ENCODE results near the gene INAVA. TPM values are rescaled to one million over a fixed set of nuclear protein-coding genes. Genes with fewer than 3 reads are reported as not detected.

Gene INAVA
- total RNA-seq, 1 donor from 2014 or later = 9.0 TPM

DNA sequence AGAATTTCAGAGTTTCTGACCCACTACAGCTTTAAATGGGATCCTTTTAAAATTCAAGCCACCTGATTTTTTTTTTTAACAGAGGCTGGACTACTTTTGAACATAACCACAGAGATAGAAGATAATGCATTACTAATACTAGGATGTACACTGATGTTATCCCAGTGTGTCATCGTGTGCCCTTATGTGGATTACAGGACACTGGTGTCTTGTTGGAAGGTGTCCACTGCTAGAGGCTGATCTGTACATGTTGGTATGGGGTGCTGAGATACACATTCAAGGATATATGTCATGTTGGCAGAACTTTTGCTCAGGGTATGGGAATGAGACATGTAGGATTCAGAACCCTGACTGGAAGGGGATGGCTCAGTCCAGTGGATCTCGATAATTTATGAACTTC, 56.3 kb downstream of the INAVA start:
- no peak for DNase-seq
- H3K36me3 ChIP-seq = no peaks in the 10 kb centered on the region
- no peaks in the 10 kb centered on the region for H3K27me3 ChIP-seq
- no peak for ATAC-seq
- intact Hi-C loops (cut with DNase I) = no loop called here
- no peaks in the 10 kb centered on the region for H3K4me1 ChIP-seq
- H3K27ac ChIP-seq = no peak overlapping the region
- H3K4me3 ChIP-seq = no peak overlapping the region
- TF ChIP-seq, protein P1, sequence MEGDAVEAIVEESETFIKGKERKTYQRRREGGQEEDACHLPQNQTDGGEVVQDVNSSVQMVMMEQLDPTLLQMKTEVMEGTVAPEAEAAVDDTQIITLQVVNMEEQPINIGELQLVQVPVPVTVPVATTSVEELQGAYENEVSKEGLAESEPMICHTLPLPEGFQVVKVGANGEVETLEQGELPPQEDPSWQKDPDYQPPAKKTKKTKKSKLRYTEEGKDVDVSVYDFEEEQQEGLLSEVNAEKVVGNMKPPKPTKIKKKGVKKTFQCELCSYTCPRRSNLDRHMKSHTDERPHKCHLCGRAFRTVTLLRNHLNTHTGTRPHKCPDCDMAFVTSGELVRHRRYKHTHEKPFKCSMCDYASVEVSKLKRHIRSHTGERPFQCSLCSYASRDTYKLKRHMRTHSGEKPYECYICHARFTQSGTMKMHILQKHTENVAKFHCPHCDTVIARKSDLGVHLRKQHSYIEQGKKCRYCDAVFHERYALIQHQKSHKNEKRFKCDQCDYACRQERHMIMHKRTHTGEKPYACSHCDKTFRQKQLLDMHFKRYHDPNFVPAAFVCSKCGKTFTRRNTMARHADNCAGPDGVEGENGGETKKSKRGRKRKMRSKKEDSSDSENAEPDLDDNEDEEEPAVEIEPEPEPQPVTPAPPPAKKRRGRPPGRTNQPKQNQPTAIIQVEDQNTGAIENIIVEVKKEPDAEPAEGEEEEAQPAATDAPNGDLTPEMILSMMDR (IDR thresholded peaks at IDR 0.05) = no peak
- no peaks in the 10 kb centered on the region for H3K9me3 ChIP-seq

DNA sequence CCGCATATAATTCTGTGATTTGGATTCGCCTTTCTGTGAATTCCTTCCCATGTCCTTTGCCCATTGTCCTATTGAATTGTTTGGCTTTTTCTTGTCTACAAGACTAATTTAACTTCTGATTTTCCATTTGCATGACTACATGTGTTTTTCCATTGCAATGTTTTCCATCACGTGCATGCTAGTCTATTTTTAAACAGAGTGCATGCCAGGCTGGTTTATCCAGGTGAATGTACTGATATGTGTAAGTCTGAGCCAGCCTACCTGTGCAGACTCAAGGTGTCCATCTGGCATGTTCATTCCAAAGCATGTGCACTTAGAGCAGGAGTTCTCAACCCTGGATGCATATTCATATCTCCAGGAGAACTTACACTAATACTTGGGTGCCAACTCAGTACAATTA, 59.7 kb downstream of the INAVA start:
- H3K4me3 ChIP-seq = no peak overlapping the region
- DNase-seq (no peak), ATAC-seq (no peak)
- no peaks in the 10 kb centered on the region for H3K4me1 ChIP-seq
- H3K9me3 ChIP-seq = no peaks in the 10 kb centered on the region
- no peaks in the 10 kb centered on the region for H3K27me3 ChIP-seq
- H3K36me3 ChIP-seq = no peaks in the 10 kb centered on the region
- no peak overlapping the region for H3K27ac ChIP-seq
- intact Hi-C loops (cut with DNase I) = no loop called here
- TF ChIP-seq, protein P1 (IDR thresholded peaks at IDR 0.05) = no peak

DNA sequence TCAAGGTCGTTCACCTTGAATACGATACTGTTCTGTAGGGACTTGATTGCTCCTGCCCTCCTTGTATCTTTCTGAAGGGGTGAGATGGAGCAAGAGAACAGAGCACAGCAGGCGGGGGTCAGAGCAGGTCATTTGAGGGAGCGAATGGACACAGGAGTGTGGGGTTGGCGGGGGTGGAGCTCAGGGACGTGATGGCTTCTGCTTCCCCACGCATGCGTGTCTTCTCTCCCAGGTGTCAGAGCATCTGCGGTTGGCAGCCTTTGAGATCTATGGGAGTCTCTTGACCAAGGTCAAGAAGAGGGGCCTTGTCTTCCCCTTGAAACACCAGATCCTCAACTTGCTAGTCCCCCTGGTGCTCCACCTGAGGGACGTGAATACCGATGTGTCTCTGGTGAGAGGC, 63.9 kb downstream of the INAVA start:
- DNase-seq (peak; percentile 26), ATAC-seq (no peak)
- Histone ChIP-seq H3K4me1 (no peaks in the 10 kb centered on the region), H3K9me3 (no peaks in the 10 kb centered on the region), H3K27ac (no peak overlapping the region), H3K27me3 (no peaks in the 10 kb centered on the region), H3K36me3 (no peaks in the 10 kb centered on the region), H3K4me3 (no peak overlapping the region)
- TF ChIP-seq, protein P1 (IDR thresholded peaks at IDR 0.05) = no peak
- intact Hi-C loops (cut with DNase I) = no loop called here

DNA sequence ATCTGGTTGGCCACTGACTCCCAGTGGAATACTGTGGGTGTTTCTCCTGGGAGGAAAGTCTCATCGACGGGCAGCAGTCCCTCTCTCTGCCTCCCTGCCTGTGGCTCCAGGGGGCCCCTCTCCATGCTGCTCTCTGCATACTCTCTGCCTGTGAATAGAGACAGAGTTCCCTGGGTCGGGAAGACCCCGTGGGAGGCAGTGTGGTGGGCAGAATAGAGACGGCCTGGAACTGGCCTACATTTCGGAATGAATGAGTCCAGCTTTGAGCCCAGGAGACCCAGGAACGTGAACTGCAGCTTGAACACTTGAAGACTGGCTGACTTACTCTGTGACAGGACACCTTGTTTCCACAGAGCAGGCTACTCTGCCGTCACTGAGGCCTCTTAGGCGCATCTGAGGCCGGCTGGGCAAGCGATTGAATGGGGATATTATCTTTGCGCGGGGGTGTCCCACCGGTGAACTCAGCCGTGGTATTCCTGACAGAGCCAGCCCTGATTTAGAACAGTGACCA, 64.8 kb downstream of the INAVA start:
- no peaks in the 10 kb centered on the region for H3K36me3 ChIP-seq
- no peak overlapping the region for H3K4me3 ChIP-seq
- DNase-seq = peak; percentile 41
- no peaks in the 10 kb centered on the region for H3K27me3 ChIP-seq
- H3K4me1 ChIP-seq = no peaks in the 10 kb centered on the region
- TF ChIP-seq, protein P1 (IDR thresholded peaks at IDR 0.05) = no peak
- intact Hi-C loops (cut with DNase I) = no loop called here
- ATAC-seq = no peak
- no peaks in the 10 kb centered on the region for H3K9me3 ChIP-seq
- no peak overlapping the region for H3K27ac ChIP-seq

DNA sequence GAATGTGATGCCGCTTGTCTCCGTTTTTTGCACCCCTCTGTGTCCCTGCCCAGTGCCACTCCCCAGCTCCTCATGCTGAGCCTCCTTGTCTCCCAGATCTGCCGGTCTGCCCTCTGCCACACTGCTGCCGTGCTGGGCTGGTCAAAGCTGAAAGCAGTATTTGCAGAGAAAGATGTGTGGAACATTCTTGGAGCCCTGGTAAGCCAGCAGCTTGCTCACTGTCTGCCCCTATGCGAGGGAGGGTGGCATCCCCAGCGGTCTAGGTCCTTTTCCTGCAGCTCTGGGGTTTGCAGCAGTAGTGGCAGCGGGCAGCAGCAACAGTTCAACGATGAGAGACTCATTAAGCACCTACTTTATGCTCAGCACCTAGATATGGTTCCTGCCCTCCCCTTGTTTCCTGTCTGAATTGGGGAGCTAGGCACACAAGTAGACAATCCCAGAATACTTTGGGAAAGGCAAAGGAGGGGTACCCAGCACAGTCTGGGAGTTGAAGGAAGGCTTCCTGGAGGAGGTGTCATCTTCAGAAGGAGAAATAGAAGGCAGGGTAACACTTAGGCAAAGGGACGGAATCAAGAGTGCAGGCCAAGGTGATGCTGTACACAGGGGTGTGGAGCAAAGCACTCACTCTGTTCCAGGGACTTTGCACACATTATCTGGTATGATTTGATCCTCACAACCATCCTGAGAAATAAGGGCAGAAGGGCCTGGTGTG, 65.7 kb downstream of the INAVA start:
- intact Hi-C loops (cut with DNase I) = no loop called here
- Histone ChIP-seq H3K4me3 (no peak overlapping the region), H3K4me1 (no peaks in the 10 kb centered on the region), H3K9me3 (no peaks in the 10 kb centered on the region), H3K27me3 (no peaks in the 10 kb centered on the region), H3K27ac (no peak overlapping the region), H3K36me3 (no peaks in the 10 kb centered on the region)
- TF ChIP-seq, protein P1 (IDR thresholded peaks at IDR 0.05) = no peak
- no peak for ATAC-seq
- peak; percentile 26 for DNase-seq

All from upper lobe of right lung (tissue), 1 donor.